Ovary (tissue), 3 donors: ENCODE results near the gene ARAF.

ENCODE experiments used
- POLR2A ChIP-seq: fragments of 450-650 bp; IDR thresholded peaks from one replicate; pipeline ENCODE4 v1.6.1; 2017; ENCODE audit warnings: antibody characterized with exemption, mild to moderate bottlenecking, moderate library complexity
- TF ChIP-seq, protein P1 (sequence below), 3 donors: fragments of 450-650 bp in 2 of 3; fragments of 200-600 bp in 1 of 3; IDR thresholded peaks; one replicate each; pipeline versions ENCODE4 v1.5.1 to v1.8.0; 2016 to 2022; ENCODE audit warnings: antibody characterized with exemption in 3 of 3, mild to moderate bottlenecking in 1 of 3
- donor health status: DM: no; HTN: no; CAD: no.

DNA sequence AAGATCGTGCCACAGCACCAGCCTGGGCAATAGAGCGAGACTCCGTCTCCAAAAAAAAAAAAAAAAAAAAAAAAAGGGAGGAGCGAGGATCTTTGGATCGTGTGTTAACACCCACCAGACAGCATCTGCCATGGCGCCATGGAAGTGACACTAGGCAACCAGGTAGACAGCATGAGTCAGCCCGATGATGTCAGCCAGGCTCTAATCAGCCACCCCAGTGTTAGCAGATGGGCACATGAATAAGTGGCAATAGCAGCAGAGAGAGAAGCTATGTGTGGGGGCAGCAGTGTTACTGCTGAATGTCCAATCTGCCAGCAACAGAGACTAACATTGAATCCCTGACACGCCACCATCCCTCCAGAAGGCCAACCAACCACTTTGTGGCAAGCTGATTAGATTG is 52.1 kb downstream of the ARAF start:
- TF ChIP-seq, protein P1, sequence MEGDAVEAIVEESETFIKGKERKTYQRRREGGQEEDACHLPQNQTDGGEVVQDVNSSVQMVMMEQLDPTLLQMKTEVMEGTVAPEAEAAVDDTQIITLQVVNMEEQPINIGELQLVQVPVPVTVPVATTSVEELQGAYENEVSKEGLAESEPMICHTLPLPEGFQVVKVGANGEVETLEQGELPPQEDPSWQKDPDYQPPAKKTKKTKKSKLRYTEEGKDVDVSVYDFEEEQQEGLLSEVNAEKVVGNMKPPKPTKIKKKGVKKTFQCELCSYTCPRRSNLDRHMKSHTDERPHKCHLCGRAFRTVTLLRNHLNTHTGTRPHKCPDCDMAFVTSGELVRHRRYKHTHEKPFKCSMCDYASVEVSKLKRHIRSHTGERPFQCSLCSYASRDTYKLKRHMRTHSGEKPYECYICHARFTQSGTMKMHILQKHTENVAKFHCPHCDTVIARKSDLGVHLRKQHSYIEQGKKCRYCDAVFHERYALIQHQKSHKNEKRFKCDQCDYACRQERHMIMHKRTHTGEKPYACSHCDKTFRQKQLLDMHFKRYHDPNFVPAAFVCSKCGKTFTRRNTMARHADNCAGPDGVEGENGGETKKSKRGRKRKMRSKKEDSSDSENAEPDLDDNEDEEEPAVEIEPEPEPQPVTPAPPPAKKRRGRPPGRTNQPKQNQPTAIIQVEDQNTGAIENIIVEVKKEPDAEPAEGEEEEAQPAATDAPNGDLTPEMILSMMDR (IDR thresholded peaks at IDR 0.05), result no peak
- no peak for TF ChIP-seq POLR2A
